ENCODE data around the gene GPR87. TPM values are rescaled to one million over a fixed set of nuclear protein-coding genes. Genes with fewer than 3 reads are reported as not detected.

The GPR87 gene
- total and polyA plus RNA-seq, 2 of the 4 experiments (the other 2 are of a cell fraction) = 0.26 to 0.36 TPM

DNA sequence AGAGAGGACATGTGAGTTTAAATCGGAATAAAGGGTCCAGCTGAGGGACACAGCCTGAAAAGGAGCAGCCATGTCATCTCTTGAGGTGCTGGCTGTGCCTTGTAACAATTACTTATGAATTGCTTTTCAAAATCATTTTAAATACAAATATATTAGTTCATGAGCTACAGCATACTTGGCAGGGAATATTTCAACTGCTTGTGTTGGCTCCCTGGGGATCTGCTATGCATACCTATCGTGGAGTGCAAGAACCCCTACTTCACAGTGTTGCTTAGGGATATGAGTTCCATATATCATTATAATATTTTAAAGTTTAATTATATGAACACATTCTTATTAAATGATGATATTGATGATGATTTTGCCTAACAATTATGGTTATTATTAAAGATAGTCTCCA is 19.2 kb downstream of the GPR87 start:
- no peak for ATAC-seq (ENCODE audit: low read depth)
- CTCF ChIA-PET = no interaction called here
- in situ Hi-C loops (cut with MboI; ENCODE audit: low sequenced_read_pairs) = loop anchor here (5.0 to 10.0 kb wide), 2 partner anchors 140 to 537 kb away; no protein-coding TSS in a partner anchor

More for the DNA sequence above, 19.2 kb downstream of the GPR87 start:
- H3K36me3 ChIP-seq (ENCODE audit: control insufficient read depth, insufficient read depth, low read length) = no peaks in the 10 kb centered on the region
- H3K9ac ChIP-seq (ENCODE audit: low read depth, low read length) = no peak overlapping the region
- no peak overlapping the region for H3K27ac ChIP-seq (ENCODE audit: insufficient read depth, low read length)
- no peak overlapping the region for H2BK5ac ChIP-seq (ENCODE audit: low read depth, low read length, poor library complexity, severe bottlenecking)
- no peaks in the 10 kb centered on the region; the same call in 1 of the 2 replicates for H3K9me1 ChIP-seq (ENCODE audit: insufficient read depth, low read length)
- no peak overlapping the region for H2AK5ac ChIP-seq (ENCODE audit: low read depth, low read length)
- peaks cover 3% of the 10 kb centered on the region for H3K4me1 ChIP-seq (ENCODE audit: control insufficient read depth, insufficient read depth, low read length)
- no peak overlapping the region for H3K4me3 ChIP-seq (ENCODE audit: insufficient read depth, low read depth, low read length)
- intact Hi-C loops (cut with micrococcal nuclease) (loop anchor here (10.0 kb wide), 1 partner anchor 167 kb away; the partner anchor contains the start of gene IGSF10), dilution Hi-C loops (cut with HindIII; ENCODE audit: low sequenced_read_pairs, unreplicated experiment) (no loop called here)
- no peak overlapping the region for H3K4ac ChIP-seq (ENCODE audit: low read depth, low read length)
- H3K23ac ChIP-seq (ENCODE audit: low read depth, low read length) = no peak overlapping the region
- no peak overlapping the region for H4K8ac ChIP-seq (ENCODE audit: low read depth in 2 of 2, low read length in 2 of 2)
- no peak for DNase-seq
- no peak overlapping the region for H2BK120ac ChIP-seq (ENCODE audit: low read depth, low read length)
- POLR2A ChIA-PET (ENCODE audit: unreplicated experiment) = no interaction called here
- no peak overlapping the region for H3K56ac ChIP-seq (ENCODE audit: extremely low read depth, insufficient read depth, low read length)
- H3K14ac ChIP-seq (replicated peaks; ENCODE audit: low read depth, low read length) = no peak overlapping the region
- H4K91ac ChIP-seq (ENCODE audit: insufficient read depth, low read depth, low read length) = no peak overlapping the region
- H3K18ac ChIP-seq (ENCODE audit: low read depth, low read length) = no peak overlapping the region
- H4K5ac ChIP-seq (ENCODE audit: low read depth, low read length) = no peak overlapping the region
- WGBS, 2 experiments (ENCODE audit: extremely low coverage in 2 of 2, insufficient read length in 1 of 2) = no CpG with 5 or more reads among the region's 2 CpGs
- H3K4me2 ChIP-seq (ENCODE audit: low read depth, low read length) = no peak overlapping the region
- H2BK20ac ChIP-seq (ENCODE audit: low read depth, low read length) = no peak overlapping the region
- no peak overlapping the region for H2BK15ac ChIP-seq (ENCODE audit: low read depth, low read length)
- no TSS peak for BruUV-seq (replicated peaks)
- H4K20me1 ChIP-seq (ENCODE audit: insufficient read depth, low read length) = no peaks in the 10 kb centered on the region
- H3K9me3 ChIP-seq (ENCODE audit: control insufficient read depth, insufficient read depth, low read length) = no peaks in the 10 kb centered on the region
- H2AFZ ChIP-seq (replicated peaks; ENCODE audit: low read length, poor library complexity) = no peak overlapping the region
- TF ChIP-seq RAD21 (IDR thresholded peaks at IDR 0.05; ENCODE audit: low read length) = no peak
- TF ChIP-seq, protein P1, sequence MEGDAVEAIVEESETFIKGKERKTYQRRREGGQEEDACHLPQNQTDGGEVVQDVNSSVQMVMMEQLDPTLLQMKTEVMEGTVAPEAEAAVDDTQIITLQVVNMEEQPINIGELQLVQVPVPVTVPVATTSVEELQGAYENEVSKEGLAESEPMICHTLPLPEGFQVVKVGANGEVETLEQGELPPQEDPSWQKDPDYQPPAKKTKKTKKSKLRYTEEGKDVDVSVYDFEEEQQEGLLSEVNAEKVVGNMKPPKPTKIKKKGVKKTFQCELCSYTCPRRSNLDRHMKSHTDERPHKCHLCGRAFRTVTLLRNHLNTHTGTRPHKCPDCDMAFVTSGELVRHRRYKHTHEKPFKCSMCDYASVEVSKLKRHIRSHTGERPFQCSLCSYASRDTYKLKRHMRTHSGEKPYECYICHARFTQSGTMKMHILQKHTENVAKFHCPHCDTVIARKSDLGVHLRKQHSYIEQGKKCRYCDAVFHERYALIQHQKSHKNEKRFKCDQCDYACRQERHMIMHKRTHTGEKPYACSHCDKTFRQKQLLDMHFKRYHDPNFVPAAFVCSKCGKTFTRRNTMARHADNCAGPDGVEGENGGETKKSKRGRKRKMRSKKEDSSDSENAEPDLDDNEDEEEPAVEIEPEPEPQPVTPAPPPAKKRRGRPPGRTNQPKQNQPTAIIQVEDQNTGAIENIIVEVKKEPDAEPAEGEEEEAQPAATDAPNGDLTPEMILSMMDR (conservative IDR thresholded peaks at IDR 0.05; ENCODE audit: low read depth, low read length) = no peak
- TF ChIP-seq, protein P2, sequence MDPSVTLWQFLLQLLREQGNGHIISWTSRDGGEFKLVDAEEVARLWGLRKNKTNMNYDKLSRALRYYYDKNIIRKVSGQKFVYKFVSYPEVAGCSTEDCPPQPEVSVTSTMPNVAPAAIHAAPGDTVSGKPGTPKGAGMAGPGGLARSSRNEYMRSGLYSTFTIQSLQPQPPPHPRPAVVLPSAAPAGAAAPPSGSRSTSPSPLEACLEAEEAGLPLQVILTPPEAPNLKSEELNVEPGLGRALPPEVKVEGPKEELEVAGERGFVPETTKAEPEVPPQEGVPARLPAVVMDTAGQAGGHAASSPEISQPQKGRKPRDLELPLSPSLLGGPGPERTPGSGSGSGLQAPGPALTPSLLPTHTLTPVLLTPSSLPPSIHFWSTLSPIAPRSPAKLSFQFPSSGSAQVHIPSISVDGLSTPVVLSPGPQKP (IDR thresholded peaks at IDR 0.05; ENCODE audit: borderline replicate concordance, low read depth, low read length) = no peak
- no peaks in the 10 kb centered on the region for H3K27me3 ChIP-seq (ENCODE audit: control insufficient read depth, insufficient read depth, low read length)
- no peaks in the 10 kb centered on the region for H3K79me1 ChIP-seq (ENCODE audit: low read depth in 1 of 2, low read length in 2 of 2)
- no peak overlapping the region for H2AK9ac ChIP-seq (replicated peaks; ENCODE audit: low read depth, low read length, poor library complexity)

All from IMR-90 (cell line).